GM23248 (cell line): ENCODE measurements around the gene CHRNA4.

Experiments used
- EZH2 ChIP-seq: fragments of 200-600 bp; sonication (generic); IDR thresholded peaks from 2 replicates; pipeline ENCODE4 v1.6.1; 2018; ENCODE audit warnings: antibody characterized with exemption, mild to moderate bottlenecking; ENCODE audit not compliant: insufficient read depth, poor library complexity, severe bottlenecking
- EZH2phosphoT487 ChIP-seq: fragments of 200-600 bp; sonication (generic); IDR thresholded peaks from 2 replicates; pipeline ENCODE4 v1.6.1; 2018; ENCODE audit warnings: antibody characterized with exemption, moderate library complexity, mild to moderate bottlenecking, low read depth; ENCODE audit not compliant: insufficient read depth

GRCh38 chr20:63393566-63393965 is 32.4 kb upstream of the CHRNA4 start:
- TF ChIP-seq EZH2phosphoT487 (no peak), EZH2 (no peak)
